GM10847 (cell line): Measurements from ENCODE around the gene EFCAB5.

Source experiments
- POLR2A ChIP-seq: IDR thresholded peaks from 2 replicates; pipeline ENCODE4 v1.6.1; 2011; ENCODE audit not compliant: insufficient read length; ENCODE audit errors: extremely low read depth

Gene EFCAB5

GRCh38 chr17:29930409-29931010, 10.9 kb upstream of the EFCAB5 start:
- TF ChIP-seq POLR2A = no peak

- no peak for TF ChIP-seq POLR2A
Observed at GRCh38 chr17:29931231-29931932, 10.1 kb upstream of the EFCAB5 start.

- TF ChIP-seq POLR2A = no peak
Observed at GRCh38 chr17:29933379-29933778, 8.1 kb upstream of the EFCAB5 start.

- TF ChIP-seq POLR2A = no peak
Observed at GRCh38 chr17:29936724-29937123, 4.7 kb upstream of the EFCAB5 start.

- TF ChIP-seq POLR2A = no peak
Observed at GRCh38 chr17:29945281-29945680, 3.8 kb downstream of the EFCAB5 start.

- no peak for TF ChIP-seq POLR2A
Observed at GRCh38 chr17:29948448-29949215, 7.2 kb downstream of the EFCAB5 start.

GRCh38 chr17:29949696-29950095, 8.3 kb downstream of the EFCAB5 start:
- no peak for TF ChIP-seq POLR2A

- no peak for TF ChIP-seq POLR2A
Observed at GRCh38 chr17:29954405-29954804, 13.0 kb downstream of the EFCAB5 start.

- no peak for TF ChIP-seq POLR2A
Observed at GRCh38 chr17:29956225-29956624, 14.8 kb downstream of the EFCAB5 start.

GRCh38 chr17:29958947-29959657, 17.7 kb downstream of the EFCAB5 start:
- no peak for TF ChIP-seq POLR2A

GRCh38 chr17:29959658-29960337, 18.4 kb downstream of the EFCAB5 start:
- no peak for TF ChIP-seq POLR2A

GRCh38 chr17:29962656-29963055, 21.2 kb downstream of the EFCAB5 start:
- no peak for TF ChIP-seq POLR2A

GRCh38 chr17:29968271-29968670, 26.8 kb downstream of the EFCAB5 start:
- no peak for TF ChIP-seq POLR2A

- TF ChIP-seq POLR2A = no peak
Observed at GRCh38 chr17:29972277-29972676, 30.8 kb downstream of the EFCAB5 start.

- no peak for TF ChIP-seq POLR2A
Observed at GRCh38 chr17:29973005-29973404, 31.6 kb downstream of the EFCAB5 start.
